AG09309 (cell line): ENCODE results near the gene OS9.
A peak's percentile ranks its signal among the peaks of the same experiment; 100 is the strongest.

Experiments used
- DNase-seq: peaks from one replicate; pipeline ENCODE4 v3.0.0-alpha.2; 2010; ENCODE audit warnings: low read depth
- H3K4me3 ChIP-seq: 2 replicates; pipeline ENCODE4 v1.5.1; 2011; ENCODE audit warnings: mild to moderate bottlenecking, low read depth, low read length, moderate library complexity; ENCODE audit not compliant: control insufficient read depth
- CTCF ChIP-seq: IDR thresholded peaks from 2 replicates; pipeline ENCODE4 v1.5.1; 2011; ENCODE audit warnings: mild to moderate bottlenecking, low read depth, low read length, inconsistent platforms; ENCODE audit not compliant: insufficient read depth, control insufficient read depth; ENCODE audit errors: missing control alignments

Gene OS9

DNA sequence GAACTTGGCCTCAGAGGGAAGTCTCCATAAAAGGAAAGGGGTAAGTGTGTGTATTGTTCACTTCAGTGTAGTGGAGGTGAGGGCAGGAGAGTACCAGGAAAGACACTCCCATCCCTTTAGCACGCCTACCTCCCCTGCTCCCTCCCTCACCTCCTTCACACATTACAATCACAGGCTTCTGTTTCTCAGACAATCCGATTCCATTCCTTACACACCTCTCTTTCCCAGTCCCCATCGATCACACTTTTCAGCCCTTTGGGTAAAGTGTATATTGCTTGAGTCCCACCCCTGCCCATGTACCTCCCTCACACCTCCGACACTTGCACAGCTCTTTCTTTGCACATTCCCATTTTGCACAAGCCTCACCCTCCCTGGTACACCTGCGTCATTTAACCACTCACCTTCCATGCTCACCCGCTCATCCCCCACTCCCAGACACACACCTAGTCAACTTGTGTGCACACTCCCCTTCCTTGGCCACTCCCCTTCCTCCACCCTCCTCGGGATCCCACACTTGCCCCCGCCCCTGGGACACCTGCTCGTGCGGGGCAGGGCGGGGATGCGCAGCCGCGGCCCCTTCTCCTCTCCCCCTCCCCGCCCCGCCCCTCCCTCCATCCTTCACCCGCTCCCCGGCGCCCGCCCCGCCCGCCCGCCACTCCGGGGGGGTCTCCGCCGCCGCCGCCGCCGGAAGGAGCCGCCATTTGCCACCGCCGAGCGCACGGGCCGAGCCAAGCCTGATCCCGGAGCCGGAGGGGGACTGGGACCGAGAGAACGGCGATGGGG lies 60.7 kb downstream of the OS9 start, which contains the start of gene MARCHF9:
MARCHF9 (plus strand) TSS at position 693 of the 783 bp plus-strand sequence. CDS start 426 bp downstream, outside the sequence.
- DNase-seq = no peak
- no peak for TF ChIP-seq CTCF
- peak within 1 kb of the TSS; percentile 47 for H3K4me3 ChIP-seq

GRCh38 chr12:57755194-57755453 lies 61.2 kb downstream of the OS9 start:
- no peak for TF ChIP-seq CTCF
- DNase-seq = no peak
- H3K4me3 ChIP-seq = peak overlapping the region; percentile 47

GRCh38 chr12:57755454-57756372 lies 61.8 kb downstream of the OS9 start:
- no peak for DNase-seq
- no peak for TF ChIP-seq CTCF
- peak overlapping the region; percentile 47 for H3K4me3 ChIP-seq

GRCh38 chr12:57756406-57757341 lies 62.7 kb downstream of the OS9 start:
- DNase-seq = no peak
- peak; percentile 36 for TF ChIP-seq CTCF
- no peak overlapping the region for H3K4me3 ChIP-seq

DNA sequence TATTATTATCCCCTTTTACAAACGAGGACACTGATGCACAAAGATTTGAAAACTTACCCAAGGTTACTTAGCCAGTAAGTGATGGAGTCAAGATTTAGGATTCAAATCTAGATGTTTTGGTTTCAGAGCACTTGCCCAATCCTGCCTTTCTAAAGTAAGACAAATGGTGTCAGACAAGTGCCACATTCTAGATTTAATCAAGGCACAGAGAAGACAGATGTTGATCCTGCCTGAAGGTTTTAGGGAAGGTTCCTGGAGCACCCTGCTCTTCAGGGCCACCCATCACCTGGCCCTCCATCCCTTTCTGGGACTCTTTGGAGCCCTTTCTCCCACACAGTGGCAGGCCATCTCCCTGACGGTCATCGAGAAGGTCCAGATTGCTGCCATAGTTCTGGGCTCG lies 63.8 kb downstream of the OS9 start:
- no peak for TF ChIP-seq CTCF
- DNase-seq = no peak
- H3K4me3 ChIP-seq = no peak overlapping the region
